Choroid plexus epithelial cell (primary cell): ENCODE results near the gene ZNF260.

Source experiments
- DNase-seq: peaks from one replicate; pipeline ENCODE4 v3.0.0-alpha.2; 2010; ENCODE audit warnings: low read depth
- H3K4me3 ChIP-seq: 2 replicates; pipeline ENCODE4 v1.5.1; 2011; ENCODE audit warnings: low read depth, mild to moderate bottlenecking, control low read depth, low read length, moderate library complexity
- TF ChIP-seq, protein P1 (sequence below): conservative IDR thresholded peaks from 2 replicates; pipeline ENCODE4 v1.5.1; 2011; ENCODE audit warnings: low read depth, mild to moderate bottlenecking, control low read depth, inconsistent platforms, low read length, moderate library complexity

Gene ZNF260

DNA sequence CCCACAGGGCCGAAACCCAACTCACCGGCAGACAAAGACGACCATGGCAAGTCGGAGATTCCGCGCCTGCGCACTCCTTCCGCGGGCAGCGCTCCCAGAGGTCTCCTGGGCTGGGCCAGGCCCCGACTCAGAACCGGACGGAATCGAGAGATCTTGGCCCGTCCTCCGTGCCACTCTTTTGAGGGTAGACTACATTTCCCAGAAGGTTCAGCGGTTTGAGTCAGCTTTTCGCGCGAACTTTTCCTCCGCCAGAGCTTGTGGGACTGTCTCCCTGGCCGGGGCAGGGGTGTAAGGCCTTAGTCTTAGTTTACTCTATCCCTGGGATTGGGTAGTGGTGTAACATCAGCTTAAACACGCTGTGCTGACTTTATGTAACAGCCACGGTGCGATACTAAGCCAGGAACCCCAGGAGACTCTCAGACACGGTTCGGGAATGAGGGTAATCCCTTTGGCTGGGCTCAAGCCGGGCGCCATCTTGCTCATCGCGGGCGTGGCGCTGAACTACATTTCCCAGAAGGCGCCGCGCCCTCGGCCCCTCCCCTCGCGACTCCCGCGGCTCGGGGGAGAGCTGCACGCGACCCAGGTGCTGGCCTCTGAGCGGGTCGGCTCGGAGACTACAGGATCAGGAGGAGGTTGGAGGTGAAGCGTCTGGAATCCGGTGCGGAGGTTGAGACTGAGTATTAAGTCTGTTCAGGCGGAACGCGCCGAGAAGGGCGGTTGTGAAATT lies at the start of gene ZNF260:
Gene ZNF260, minus strand, starts transcription at position 78 of the 727 bp plus-strand sequence. CDS start 13,033 bp downstream, outside the sequence.
- DNase-seq, result peak; percentile 99
- TF ChIP-seq, protein P1, sequence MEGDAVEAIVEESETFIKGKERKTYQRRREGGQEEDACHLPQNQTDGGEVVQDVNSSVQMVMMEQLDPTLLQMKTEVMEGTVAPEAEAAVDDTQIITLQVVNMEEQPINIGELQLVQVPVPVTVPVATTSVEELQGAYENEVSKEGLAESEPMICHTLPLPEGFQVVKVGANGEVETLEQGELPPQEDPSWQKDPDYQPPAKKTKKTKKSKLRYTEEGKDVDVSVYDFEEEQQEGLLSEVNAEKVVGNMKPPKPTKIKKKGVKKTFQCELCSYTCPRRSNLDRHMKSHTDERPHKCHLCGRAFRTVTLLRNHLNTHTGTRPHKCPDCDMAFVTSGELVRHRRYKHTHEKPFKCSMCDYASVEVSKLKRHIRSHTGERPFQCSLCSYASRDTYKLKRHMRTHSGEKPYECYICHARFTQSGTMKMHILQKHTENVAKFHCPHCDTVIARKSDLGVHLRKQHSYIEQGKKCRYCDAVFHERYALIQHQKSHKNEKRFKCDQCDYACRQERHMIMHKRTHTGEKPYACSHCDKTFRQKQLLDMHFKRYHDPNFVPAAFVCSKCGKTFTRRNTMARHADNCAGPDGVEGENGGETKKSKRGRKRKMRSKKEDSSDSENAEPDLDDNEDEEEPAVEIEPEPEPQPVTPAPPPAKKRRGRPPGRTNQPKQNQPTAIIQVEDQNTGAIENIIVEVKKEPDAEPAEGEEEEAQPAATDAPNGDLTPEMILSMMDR, result no peak
- peak within 1 kb of the TSS; percentile 93 for H3K4me3 ChIP-seq

DNA sequence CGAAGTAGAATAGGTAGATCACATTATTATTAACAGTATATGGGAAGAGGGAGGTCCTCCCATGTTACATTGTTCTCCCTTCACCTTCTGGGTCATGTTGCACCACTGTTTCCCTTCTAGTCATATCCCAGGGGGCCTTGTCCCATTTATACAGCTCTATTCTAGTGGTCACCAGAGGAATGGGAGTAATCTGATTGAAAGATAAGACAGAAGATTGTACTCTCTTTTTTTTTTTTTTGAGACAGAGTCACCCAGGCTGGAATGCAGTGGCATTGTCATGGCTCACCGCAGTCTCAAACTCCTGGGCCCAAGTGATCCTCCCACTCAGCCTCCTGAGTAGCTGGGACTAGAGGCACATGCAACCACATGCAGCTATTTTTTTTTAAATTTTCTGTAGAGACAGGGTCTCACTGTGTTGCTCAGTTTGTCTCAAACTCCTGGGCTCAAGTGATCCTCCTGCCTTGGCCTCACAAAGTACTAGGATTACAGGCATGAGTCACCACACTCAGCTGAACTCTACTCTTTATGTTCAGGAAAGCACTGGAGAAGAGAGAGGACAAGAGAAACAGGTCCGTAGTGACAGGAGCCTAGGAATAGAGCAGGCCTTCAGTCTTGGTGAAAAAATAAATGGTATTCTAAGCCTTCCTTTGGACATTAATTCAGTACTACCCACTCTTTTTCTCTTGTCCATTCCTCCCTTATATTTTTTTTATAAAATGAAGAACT lies 49.4 kb upstream of the ZNF260 start:
- TF ChIP-seq, protein P1, result no peak
- H3K4me3 ChIP-seq, result no peak overlapping the region
- DNase-seq, result peak; percentile 11

DNA sequence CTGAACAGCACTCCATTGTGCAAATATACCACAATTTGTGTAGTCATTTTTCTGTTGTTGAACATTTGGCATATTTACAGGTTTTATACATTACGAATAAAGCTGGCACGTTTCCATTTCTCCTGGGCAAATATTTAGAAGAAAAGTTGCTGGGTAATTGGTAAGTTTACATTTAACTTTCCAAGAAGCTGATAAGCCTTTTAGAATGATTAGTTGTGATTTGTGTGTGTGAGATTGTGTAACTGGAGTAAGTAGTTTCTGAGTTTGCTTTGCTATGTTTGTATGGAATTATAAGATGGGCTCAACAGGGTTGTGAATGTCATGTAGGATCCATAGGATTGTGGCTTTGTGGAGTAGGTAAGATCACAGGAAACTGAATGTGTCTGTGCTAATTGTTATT lies 46.7 kb upstream of the ZNF260 start:
- peak overlapping the region; percentile 79 for H3K4me3 ChIP-seq
- DNase-seq, result peak; percentile 2
- TF ChIP-seq, protein P1, result no peak

DNA sequence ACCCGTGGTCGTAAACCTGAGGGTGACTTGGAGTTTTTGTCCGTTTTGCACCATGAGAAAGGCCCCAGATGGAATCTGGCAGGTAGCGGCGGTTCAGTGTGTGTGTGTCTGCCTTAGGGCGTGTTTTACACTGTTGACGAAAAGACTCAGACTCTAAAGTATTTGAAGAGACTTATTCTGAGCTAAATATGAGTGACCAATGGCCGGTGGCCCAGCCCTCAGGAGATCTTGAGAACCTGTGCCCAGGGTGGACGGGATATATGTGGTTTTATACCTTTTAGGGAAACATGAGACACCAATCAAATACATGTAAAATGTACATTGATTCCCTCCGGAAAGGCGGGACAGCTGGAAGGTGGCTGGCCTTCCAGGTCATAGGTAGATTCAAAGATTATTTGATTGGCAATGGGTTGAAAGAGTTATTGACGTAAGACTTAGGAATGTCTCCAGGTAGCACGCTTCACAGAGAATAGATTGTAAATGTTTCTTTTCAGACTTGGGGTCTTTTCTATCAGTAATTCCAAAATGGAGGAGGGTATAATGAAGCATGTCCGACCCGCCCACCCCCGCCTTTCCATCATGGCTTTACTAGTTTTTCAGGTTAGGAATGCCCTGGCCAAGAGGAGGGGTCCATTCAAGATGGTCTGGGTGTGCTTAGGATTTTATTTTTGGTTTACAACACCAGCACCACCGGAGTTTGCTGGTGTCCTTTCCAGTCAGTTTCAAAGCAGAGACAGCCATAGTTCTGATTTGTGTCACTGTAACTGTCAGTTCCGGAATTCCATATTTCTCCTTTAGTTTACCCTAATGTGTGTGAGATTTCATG lies 46.0 kb upstream of the ZNF260 start:
- TF ChIP-seq, protein P1, result no peak
- peak overlapping the region; percentile 79 for H3K4me3 ChIP-seq
- peak; percentile 73 for DNase-seq

DNA sequence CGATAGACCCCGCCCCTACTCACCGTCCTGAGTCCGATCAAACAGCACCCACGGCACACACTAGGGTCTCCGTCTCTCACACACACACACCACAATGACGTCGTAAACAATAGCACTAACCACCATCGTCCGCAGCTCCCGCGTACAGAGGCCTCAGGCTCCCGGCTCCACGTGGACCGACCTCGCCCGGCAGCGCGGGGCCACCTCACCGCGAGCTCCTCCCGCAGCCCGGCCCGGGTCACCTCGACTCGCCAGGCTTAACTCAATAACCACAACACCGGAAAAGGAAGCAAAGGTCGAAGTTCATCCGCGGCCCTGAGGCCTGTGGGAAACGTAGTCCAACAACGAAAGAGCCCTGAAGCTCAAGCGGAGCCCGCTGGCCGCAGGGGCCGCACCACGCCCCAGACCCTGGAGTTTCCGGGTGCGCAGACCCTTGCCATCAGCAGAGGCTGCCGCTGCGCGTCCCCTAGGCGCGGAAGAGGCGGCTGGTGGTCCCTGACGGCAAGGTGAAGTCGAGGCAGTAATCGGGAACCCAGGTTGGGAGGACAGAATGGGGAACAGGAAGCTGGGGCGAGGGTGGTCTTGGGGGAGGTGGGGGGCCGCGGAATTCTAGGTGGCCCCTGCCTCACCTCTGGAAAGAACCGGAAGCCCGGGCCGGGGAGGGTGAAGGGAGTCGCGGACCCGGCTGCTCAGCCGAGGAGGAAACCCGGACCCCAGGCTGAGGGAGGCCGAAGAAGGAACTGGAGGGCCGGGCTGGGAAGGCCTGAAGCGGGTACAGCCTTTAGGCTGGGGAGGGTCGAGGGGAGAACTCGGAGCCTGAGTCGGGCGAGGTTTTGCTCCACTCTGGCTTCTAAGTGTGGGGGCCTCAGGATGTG lies 45.2 kb upstream of the ZNF260 start, which contains the start of gene ZNF529:
Gene ZNF529, minus strand, starts transcription at position 273 of the 875 bp plus-strand sequence. CDS start 946 bp downstream, outside the sequence.
- peak; percentile 93 for DNase-seq
- peak within 1 kb of the TSS; percentile 79 for H3K4me3 ChIP-seq
- TF ChIP-seq, protein P1, result peak; percentile 7

DNA sequence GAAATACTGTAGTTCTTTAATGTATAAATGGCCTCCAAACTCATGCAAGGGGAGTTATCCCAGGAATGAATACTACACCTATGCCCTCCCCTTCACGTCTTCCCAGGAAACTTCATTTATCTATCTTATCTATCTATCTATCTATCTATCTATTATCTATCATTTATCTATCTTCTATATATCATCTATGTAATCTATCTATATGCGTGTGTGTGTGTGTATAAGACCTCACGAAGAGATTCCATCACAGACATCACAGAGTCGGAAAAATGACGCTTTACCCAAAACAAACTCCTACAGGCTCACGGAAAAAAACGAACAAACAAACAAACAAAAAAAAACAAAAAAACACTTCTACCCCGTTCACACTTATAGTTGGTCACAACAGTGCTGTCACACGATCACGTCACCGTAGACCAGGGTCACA lies 44.5 kb upstream of the ZNF260 start:
- DNase-seq, result no peak
- TF ChIP-seq, protein P1, result no peak
- peak overlapping the region; percentile 79 for H3K4me3 ChIP-seq
